GM18508 (cell line): ENCODE results near the gene CDO1.
"Not testable (repeated sequence)": the region's sequence is repeated elsewhere in the genome, so short reads cannot be mapped to it uniquely, and the experiment has no call there.

Source experiments
- ATAC-seq: cut with Tn5 transposase; IDR thresholded peaks from one replicate; pipeline ENCODE4 v1.9.1; 2021; ENCODE audit warnings: moderate number of reproducible peaks; ENCODE audit not compliant: insufficient read depth, unreplicated experiment

The CDO1 gene

GRCh38 chr5:115831163-115831768 is 14.8 kb upstream of the CDO1 start:
- ATAC-seq = peak; percentile 64

- ATAC-seq = no peak
These were observed 13.5 kb upstream of the CDO1 start for GRCh38 chr5:115829913-115830312.

- no peak for ATAC-seq
These were observed 9.5 kb upstream of the CDO1 start for GRCh38 chr5:115825948-115826347.

GRCh38 chr5:115824983-115825382 is 8.5 kb upstream of the CDO1 start:
- not testable (repeated sequence) for ATAC-seq

- ATAC-seq = no peak
These were observed 4.4 kb upstream of the CDO1 start for GRCh38 chr5:115820846-115821245.

GRCh38 chr5:115818821-115819220 is 2.4 kb upstream of the CDO1 start:
- no peak for ATAC-seq

- ATAC-seq = no peak
These were observed 927 bp upstream of the CDO1 start for GRCh38 chr5:115817386-115817785.

- ATAC-seq = no peak
These were observed 700 bp downstream of the CDO1 start for GRCh38 chr5:115815693-115816225.

- ATAC-seq = no peak
These were observed 1.3 kb downstream of the CDO1 start for GRCh38 chr5:115815006-115815692.

GRCh38 chr5:115813719-115814118 is 2.7 kb downstream of the CDO1 start:
- ATAC-seq = no peak

- no peak for ATAC-seq
These were observed 4.1 kb downstream of the CDO1 start for GRCh38 chr5:115812372-115812771.

- ATAC-seq = no peak
These were observed 5.1 kb downstream of the CDO1 start for GRCh38 chr5:115811406-115811805.

- ATAC-seq = no peak
These were observed 5.7 kb downstream of the CDO1 start for GRCh38 chr5:115810761-115811160.

- ATAC-seq = no peak
These were observed 6.5 kb downstream of the CDO1 start for GRCh38 chr5:115809946-115810345.

- ATAC-seq = not testable (repeated sequence)
These were observed 8.4 kb downstream of the CDO1 start for GRCh38 chr5:115808066-115808465.

GRCh38 chr5:115807654-115808052 is 8.8 kb downstream of the CDO1 start:
- no peak for ATAC-seq

- no peak for ATAC-seq
These were observed 9.3 kb downstream of the CDO1 start for GRCh38 chr5:115806986-115807653.

- ATAC-seq = no peak
These were observed 14.5 kb downstream of the CDO1 start for GRCh38 chr5:115801984-115802383.

GRCh38 chr5:115801152-115801551 is 15.3 kb downstream of the CDO1 start:
- ATAC-seq = no peak

GRCh38 chr5:115800108-115800507 is 16.4 kb downstream of the CDO1 start:
- no peak for ATAC-seq

GRCh38 chr5:115798252-115798651 is 18.2 kb downstream of the CDO1 start:
- ATAC-seq = no peak
